ENCODE results near the gene PDLIM4.

Gene PDLIM4

DNA sequence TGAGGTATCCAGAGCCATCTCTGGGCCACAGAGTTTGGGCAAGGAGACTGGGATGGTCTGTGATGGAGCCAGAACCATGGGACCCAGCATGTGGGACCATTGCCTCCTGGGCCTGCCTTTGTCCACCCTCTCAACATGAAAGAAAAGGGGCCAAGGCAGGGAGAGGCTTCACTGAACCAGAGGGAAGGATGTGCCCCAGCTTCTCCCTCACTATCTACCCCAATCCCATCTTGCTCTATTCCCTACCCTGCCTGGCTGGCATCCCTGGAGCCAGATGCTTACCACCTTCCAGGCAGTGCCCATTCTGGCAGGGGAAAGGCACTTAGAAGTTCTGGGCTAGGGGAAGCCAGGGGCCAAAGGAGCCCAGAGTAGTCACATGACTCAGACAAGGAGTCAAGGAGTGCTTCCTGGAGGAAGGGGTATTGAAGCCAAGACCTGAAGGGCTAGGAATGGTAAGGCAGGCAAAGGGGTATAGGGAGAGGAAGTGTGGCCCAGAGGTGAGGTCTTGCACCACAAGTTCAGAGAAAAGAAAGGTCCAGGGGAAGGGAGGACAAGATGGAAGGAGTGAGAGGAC lies 9.8 kb downstream of the PDLIM4 start:
- DNase-seq (ENCODE audit: low read depth, low spot score): no peak

DNA sequence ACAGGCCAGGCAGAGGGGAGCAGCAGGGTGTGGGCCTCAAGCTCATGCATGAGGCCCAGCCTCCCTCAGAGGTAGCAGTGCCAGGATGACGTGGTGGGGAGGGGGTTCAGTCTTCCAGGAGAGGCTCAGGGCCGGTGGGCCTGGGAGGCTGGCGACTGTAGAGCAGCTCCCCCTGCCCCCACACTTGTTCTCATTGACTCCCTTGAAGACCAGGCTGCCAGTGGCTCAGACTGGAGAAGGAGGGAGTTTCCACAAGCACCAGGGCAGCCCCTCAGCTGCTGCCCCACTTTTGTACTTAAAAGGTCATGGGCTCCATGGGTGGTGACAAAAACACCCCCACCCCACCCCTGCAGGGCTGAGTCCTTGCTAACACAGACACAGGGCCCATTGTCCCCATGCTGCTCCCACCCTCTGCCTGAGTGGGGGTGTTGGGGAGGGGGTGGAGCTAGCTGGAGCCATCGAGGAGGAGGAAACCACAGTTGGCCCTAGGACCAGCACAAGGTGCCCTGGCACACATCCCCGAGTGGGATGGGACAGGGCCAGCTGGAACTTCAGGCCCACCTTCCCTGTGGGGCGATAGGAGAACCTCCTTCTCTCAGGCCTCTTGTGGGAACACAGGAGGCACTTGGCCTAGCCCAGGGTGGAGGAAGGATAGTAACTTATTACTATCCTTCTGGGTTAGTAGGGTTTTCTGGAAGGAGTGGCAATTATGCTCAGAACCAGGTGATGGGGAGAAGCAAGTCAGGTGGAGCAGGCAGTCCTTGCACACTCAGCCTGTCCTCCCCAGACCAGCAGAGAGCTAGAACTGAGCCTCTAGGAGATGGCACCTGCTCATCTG lies 10.7 kb downstream of the PDLIM4 start:
- DNase-seq (ENCODE audit: low read depth, low spot score): no peak

DNA sequence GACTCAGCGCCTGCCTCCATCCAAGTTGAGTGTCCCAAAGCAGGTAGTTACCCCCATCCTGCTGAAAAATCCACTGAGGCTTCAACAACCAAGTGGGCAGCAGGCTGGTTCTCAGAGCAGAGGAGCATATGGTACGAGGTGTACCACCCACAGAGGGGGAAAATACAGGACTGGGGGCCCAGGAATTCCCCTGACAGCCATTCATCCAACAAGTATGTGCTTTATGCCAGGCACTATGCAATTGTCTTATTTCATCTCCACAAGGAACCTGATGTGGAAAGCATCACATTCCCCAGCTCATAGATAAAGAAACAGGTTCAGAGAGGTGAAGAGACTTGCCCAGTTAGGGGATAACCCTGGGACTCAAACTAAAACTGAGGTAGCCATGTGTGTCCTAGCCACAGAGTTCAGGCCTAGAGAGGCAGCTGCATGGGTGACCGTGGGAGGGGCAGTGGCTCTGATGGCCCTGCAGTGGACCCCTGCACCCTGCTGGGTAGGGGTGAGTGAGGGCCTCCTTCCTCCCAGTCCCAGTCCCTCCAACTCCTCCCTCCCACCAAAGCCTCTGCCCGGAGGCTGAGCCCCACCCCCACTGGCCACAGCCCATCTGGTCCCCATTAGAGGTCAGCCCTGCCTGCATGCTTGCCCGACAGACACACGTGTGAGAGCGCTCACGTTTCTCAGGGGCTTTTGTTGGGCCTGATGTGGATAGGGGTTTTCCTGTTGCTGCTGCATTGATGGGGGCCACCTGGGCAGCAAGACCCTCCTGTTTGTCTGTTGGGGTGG lies 11.5 kb downstream of the PDLIM4 start:
- DNase-seq (ENCODE audit: low read depth, low spot score): no peak

DNA sequence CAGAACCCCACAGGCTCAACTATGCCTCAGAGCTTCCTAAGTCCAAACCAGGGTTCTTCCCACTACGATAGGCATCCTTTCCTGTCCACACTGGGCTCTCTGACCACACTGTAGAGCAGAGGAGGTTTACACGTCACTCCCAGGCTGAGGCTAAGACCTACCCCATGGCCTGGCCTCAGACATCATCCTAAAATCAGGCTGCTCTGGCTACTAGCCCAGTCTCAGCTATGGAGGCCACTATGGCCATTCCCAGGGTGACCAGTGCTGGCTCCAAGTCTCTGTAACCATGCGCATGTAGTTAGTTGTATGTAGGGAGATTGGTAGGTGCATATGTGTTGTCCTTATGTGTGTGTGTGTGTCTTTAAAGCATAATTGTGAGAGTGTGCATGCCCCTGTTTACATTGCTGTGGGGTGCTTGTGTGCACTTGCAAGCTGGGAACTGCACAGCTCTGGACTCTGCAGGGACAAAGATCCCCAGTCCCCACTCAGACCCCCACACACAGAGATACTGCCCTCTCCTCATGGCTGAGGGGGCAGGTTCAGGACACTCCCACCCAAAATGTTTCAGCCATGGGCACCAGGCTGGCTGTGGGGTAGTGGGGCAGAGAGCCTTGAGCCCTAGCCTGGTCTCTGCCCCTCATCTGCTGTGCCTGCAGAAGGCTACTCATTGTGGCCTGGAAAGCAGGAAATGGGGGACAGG lies 12.3 kb downstream of the PDLIM4 start:
- DNase-seq (ENCODE audit: low read depth, low spot score): no peak

DNA sequence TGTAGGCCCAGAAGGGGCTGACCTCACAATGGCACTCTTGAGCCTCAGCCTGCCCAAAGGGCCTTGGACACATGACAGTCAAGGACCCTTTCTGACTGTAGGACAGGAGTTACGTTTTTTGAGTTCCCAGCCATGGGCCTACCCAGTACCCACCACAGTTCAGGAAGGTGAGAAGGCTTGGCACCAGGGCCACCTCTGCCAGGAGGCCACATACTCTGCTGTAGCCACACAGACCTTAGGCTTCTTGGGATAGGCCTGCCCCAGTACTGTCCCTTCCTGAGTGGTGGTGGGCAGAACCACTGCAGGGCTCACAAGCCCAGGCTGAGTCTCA lies 12.8 kb downstream of the PDLIM4 start:
- DNase-seq (ENCODE audit: low read depth, low spot score): no peak

DNA sequence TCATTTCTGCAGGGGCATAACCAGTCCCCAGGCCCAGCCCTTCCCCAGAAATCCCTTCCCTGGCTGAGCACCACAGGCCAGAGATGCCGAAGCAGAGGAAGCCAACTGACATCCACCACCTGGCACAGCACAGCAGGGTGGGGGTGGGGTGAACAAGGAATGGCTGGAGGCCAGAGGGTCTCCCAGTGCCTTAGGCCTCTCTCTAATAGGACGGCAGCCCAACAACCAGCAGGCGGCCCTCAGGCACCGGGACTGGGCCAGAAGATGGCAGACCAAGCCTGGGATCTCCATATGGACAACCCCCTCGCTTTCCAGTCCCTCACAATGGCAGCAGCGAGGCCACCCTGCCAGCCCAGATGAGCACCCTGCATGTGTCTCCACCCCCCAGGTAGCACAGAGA lies 13.2 kb downstream of the PDLIM4 start:
- no peak for DNase-seq (ENCODE audit: low read depth, low spot score)

DNA sequence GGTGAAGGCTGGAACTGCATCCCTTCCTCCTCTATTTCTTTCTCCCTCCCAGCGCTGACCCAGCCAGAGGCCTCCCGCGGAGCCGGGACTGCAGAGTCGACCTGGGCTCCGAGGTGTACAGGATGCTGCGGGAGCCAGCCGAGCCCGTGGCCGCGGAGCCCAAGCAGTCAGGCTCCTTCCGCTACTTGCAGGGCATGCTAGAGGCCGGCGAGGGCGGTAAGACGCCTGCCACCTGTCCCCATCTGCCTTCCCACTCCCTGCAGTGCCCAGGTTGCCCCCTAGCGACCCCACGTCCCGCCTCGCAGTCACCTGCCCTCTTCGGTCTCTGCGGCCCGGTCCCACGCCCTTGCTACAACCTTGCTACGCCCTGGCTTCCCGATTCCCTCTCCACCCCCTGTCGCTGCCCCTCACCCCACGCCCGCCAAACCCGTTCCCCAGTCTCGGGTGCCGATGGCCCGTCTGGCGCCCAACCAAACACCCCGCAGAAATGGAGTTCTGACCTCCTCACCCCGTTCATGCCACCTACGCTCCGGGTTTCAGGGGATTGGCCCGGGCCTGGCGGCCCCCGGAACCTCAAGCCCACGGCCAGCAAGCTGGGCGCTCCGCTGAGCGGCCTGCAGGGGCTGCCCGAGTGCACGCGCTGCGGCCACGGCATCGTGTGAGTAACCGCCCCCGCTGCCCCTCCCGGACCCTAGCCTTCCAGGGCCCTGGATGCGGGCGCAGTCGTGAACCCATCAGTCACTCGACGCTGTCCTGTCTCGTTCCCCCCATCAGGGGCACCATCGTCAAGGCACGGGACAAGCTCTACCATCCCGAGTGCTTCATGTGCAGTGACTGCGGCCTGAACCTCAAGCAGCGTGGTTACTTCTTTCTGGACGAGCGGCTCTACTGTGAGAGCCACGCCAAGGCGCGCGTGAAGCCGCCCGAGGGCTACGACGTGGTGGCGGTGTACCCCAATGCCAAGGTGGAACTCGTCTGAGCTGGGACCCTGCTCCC lies 14.1 kb downstream of the PDLIM4 start:
- DNase-seq (ENCODE audit: low read depth, low spot score): no peak

DNA sequence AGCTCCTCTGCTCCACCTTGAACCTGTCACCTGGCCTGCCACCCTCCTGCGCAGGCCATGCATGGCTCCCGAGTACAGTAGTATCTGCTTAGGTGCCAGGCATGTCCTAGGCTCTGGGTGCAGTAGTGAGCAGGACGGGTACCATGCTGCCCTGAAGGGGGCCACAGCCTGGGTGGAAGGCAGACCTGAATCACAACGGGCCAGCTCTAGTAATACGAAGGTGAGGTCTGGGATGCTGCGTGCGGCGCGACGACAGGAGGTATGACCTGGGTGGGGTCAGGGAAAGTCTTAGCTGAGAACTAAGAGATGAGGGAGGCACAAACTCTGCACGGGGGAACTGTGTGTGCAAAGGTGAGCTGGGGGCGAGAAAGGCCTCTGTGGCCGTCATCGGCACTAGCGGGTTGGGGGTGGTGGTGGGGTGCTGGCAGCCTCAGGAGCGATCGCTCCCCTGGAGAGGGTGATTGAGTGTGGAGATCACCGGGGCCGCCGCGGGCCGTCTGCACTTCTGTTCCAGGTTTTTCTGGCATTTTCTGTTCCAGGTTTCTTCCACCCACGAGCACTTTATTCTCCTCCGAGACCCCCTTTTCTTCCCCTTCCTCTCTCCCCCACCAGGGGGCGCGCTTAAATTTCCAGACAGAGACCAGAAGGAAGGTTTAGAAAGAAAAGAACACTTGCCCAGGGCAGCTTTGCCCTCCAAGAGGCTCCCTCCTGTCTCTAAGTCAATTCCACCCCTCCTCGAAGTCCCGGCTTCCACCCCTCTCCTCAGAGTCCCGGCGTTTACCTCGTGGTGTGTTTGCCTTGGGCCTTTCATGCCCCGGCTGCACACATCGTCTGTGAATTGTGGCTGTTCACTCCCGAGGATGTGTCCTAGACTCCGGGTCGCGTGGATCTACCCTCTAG lies 15.1 kb downstream of the PDLIM4 start:
- DNase-seq (ENCODE audit: low read depth, low spot score): no peak

DNA sequence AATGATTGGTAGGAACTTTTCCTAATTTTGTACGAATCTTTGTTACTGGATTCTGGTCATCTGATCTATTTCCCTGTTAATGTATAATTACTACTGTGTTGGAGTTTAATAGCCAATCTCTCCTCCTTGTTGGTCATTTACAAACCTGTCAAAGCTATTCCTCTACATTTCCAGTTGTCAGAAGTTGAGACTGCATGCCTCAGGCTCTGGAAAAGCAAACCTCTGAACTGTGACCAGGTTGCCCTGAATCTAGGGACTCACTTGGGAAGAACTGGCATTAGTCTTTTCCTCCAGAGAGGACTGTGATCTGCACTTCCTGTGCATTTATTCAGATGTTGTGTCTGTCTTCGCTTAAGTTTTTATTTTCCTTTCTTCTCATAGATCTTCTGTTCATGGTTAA lies 16.1 kb downstream of the PDLIM4 start:
- no peak for DNase-seq (ENCODE audit: low read depth, low spot score)

DNA sequence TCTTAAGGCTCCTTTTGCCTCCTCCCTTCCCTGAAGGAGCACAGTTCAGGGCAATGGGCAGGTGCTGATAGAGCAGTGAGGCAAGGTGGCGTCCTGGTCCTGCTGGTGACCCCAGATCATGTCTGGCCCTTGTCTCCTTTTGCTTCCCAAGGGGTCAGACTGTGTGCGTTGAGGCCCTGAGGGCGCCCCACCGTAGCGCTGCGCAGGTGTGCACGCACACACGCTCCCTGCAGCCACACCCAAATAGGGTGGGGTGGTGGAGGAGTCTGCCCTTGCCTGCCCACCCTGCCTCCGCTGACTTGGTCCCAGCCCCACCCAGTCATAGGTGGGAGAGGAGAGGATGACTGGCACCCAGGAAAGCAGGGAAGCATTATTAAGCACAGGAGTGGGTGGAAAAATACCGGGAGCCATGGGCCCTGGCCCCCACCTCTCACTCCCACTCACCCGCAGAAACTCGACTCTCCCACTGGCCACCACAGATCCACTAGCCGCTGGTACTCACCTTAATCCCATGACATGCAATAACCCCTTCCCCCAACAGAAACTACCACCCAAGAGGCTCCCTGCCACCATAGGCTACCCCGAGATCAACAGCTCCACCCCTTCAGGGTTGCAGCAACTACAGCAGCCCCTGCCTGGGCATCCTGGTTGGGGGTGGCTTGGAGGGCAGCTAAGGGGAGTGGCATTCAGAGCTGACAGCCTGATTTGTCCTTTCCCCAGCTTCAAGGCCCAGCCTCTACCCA lies 16.7 kb downstream of the PDLIM4 start:
- DNase-seq (ENCODE audit: low read depth, low spot score): no peak

DNA sequence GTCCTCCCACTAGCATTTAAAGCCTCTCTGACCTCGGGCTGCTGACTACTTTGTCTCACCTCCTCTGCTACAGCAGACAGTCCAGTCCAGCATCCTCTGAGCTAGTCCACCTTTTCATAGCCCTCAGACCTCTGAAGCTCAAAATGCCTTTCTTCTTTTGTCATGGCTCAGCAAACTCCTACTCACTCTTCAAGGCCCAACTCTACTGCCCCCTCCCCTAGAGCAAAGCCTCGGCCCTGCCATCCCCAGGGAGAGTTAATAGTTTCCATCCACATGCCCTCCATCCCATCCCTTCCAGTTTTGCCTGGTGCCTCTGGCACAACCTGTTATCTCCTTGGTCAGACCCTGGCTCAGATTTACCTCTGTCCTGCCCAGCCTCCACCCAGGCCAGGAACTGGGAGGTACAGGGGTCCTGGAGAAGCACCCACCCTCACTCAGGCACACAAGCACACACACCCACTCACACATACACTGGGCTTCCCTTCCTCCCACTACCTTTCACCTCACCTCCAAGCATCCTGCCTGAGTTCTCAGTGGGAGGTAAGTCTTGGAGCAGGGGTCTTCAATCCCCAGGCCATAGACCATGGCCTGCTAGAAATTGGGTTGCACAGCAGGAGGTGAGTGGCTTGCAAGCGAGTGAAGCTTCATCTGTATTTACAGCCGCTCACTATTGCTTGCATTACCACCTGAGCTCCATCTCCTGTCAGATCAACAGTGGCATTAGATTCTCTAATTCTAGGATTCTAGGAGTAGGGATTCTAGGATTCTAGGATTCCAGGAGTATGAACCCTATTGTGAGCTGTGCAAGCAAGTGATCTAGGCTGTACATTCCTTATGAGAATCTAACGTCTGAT lies 18.1 kb downstream of the PDLIM4 start:
- no peak for DNase-seq (ENCODE audit: low read depth, low spot score)

DNA sequence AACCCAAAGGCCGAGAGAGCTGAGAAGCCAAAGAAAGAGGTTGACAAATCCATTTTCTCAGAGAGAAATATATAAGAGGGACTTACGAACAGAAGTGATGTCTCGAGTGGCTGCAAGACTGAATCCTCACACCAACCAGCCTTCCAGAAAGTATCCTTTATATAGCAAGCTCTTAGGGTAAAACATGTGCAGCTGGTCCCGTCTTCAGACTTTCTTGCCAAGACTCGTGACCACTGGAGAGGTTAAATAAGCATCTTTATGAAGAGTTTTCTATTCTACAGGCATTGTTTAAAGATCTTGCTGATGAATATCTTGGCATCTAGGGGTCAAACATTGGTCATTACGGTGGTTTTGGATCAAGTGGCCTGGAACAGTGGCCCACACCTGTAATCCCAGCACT lies 19.8 kb downstream of the PDLIM4 start:
- DNase-seq (ENCODE audit: low read depth, low spot score): no peak

DNA sequence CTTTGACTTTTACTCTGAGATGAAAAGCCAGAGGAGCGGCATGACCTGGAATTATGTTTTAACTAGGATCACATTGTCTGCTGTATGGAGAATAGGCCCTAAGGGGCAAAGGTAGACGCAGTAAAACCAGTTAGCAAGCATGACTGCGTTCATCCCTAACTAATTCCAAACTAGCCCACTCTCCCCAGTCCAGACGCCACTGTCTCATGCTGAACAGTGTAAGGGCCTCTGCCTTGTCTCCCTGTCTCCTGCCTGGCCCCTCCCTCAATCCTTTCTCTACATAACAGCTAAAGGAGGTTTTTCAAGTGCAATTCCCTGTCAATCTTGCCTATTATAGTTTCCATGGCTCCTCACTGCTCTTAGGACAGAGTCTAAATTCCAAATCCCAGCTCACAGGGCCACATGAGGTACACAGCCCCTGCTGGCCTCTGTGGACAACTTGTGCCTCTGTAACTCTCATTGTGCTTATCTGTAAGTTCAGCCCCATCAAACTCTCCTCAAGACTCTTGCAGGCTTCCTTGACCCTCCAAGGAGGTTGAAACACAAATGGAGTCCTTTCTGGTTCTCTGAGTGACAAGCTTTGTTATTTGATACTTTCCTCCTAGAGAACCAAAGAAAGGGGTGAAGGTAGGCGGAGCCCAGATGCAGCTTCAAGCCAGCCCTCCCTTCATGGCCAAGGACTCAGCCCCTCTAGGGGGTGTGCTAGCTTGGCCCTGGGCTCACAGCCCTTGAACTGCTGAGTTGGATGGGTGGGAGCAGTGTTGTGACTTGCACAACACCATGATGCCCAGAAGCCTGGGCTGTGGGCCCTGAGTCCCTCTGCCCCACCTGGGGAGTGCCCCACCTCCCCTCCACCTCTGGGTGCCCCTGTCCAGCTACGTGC lies 20.7 kb downstream of the PDLIM4 start:
- DNase-seq (ENCODE audit: low read depth, low spot score): no peak

DNA sequence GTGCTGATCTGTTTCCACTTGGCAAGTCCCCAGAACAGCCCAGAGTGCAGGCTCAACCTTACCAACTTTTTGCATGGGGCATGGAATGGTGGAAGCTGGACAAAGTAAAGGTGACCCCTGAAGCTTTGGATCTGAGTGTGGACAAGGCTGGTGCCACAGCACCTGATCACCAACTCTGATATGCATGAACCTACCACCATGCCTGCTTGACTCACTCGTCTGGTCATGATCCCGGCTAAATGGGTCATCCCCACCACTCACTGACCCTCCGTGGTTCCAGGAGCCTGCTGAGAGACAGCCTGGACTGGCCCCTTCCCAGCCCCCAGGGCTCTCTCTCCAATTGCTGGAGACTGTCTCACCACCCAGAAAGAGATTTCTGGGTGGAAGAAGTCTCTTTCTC lies 22.3 kb downstream of the PDLIM4 start:
- no peak for DNase-seq (ENCODE audit: low read depth, low spot score)

DNA sequence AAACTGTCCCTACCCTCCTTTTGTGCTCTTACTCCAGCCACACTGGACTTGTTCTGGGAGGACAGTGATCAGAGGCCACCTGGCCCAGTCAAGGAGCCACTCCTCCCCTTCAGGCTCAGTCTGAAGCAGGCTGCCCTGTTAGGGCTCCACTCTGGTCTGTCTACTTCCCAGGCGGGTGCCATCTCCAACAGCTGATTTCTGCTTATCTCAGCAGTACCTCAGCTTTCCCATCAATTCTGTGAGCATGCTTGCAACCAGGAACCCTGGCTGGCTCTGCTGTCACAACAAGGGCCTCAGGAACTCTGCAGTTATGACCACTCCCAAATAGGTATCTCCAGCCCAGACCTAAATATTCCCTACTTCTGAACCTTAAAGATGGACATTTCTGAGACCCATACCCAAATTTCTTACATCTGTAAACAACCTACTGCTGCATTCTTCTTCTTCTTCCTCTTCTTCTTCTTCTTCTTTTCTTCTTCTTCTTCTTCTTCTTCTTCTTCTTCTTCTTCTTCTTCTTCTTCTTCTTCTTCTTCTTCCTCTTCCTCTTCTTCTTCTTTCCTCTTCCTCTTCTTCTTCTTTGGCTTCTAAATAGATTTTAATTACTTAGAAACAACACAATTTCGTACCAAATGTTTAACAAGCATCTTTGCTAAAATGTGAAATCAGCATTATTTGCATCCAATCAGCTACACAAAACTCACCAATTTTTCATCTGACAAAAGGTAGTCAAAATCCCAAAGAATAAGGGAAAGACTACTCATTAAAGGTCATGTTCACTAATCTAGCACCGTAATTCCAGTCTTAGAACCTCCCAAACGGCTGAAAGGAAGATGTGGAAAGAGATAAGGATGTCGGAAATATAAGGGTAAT lies 23.1 kb downstream of the PDLIM4 start:
- no peak for DNase-seq (ENCODE audit: low read depth, low spot score)

DNA sequence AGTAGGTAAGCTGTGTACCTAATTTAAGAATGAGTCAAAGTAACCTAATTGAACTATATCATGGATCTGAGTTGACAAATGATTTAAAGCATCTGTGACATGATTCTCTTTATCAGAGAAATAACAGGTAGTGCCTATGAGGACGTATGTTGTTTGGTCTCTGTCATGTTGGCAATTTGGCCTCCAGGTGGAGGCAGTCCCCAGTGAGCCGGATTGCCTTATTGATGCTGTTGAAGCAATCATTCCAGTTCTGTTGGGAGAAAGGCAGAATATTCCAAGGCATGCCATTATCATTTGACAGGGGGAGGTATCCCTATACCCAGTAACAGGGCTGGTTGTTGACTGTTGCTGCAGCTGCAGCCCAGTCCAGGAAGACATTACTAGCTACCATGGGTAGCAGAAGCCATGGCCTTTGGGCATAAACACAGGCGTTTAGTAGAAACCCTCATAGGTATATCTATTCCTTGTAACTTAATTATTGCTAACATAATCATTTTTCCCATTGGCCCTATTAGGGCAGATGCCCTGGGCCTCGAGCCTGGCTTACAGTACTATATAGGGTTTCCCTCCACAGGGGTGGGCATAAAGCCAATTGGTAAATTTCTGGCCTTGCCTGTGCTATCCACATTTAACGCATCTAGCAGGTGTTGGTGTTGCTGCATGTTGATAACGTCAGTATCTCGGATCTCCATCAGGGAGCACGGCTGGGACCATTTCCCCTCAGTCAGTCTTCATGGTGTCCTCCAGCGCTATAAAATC lies 24.5 kb downstream of the PDLIM4 start:
- DNase-seq (ENCODE audit: low read depth, low spot score): no peak

Data from brain pericyte (primary cell).